ENCODE results near the gene HDLBP.
A peak's percentile ranks its signal among the peaks of the same experiment; 100 is the strongest.

HDLBP gene

GRCh38 chr2:241275504-241275903 is 40.0 kb downstream of the HDLBP start:
- no peak for DNase-seq (ENCODE audit: low read depth in 2 of 2, low spot score in 1 of 2)

- no peak for DNase-seq (ENCODE audit: low read depth in 2 of 2, low spot score in 1 of 2)
Observed at GRCh38 chr2:241274127-241274526, 41.3 kb downstream of the HDLBP start.

- DNase-seq (ENCODE audit: low read depth in 2 of 2, low spot score in 1 of 2) = no peak
Observed at GRCh38 chr2:241273210-241274020, 42.1 kb downstream of the HDLBP start.

GRCh38 chr2:241272303-241273209 is 42.9 kb downstream of the HDLBP start:
- DNase-seq (ENCODE audit: low read depth in 2 of 2, low spot score in 1 of 2) = peak; percentile 11 to 40

- DNase-seq (ENCODE audit: low read depth in 2 of 2, low spot score in 1 of 2) = peak; percentile 9 to 38
Observed at GRCh38 chr2:241271706-241272302, 43.7 kb downstream of the HDLBP start.

GRCh38 chr2:241270531-241270930 is 44.9 kb downstream of the HDLBP start:
- DNase-seq (ENCODE audit: low read depth in 2 of 2, low spot score in 1 of 2) = no peak

GRCh38 chr2:241269707-241270520 is 45.6 kb downstream of the HDLBP start:
- DNase-seq (ENCODE audit: low read depth in 2 of 2, low spot score in 1 of 2) = no peak

- DNase-seq (ENCODE audit: low read depth in 2 of 2, low spot score in 1 of 2) = no peak
Observed at GRCh38 chr2:241268716-241269445, 46.6 kb downstream of the HDLBP start.

GRCh38 chr2:241268306-241268705 is 47.2 kb downstream of the HDLBP start:
- DNase-seq (ENCODE audit: low read depth in 2 of 2, low spot score in 1 of 2) = no peak

- DNase-seq (ENCODE audit: low read depth in 2 of 2, low spot score in 1 of 2) = no peak
Observed at GRCh38 chr2:241267249-241268067, 48.0 kb downstream of the HDLBP start.

- DNase-seq (ENCODE audit: low read depth in 2 of 2, low spot score in 1 of 2) = no peak
Observed at GRCh38 chr2:241265506-241265905, 50.0 kb downstream of the HDLBP start.

GRCh38 chr2:241263061-241263460 is 52.4 kb downstream of the HDLBP start:
- no peak for DNase-seq (ENCODE audit: low read depth in 2 of 2, low spot score in 1 of 2)

GRCh38 chr2:241261628-241262027 is 53.8 kb downstream of the HDLBP start:
- no peak for DNase-seq (ENCODE audit: low read depth in 2 of 2, low spot score in 1 of 2)

GRCh38 chr2:241260911-241261310 is 54.6 kb downstream of the HDLBP start:
- DNase-seq (ENCODE audit: low read depth in 2 of 2, low spot score in 1 of 2) = no peak

GRCh38 chr2:241258505-241259280 is 56.8 kb downstream of the HDLBP start:
- no peak for DNase-seq (ENCODE audit: low read depth in 2 of 2, low spot score in 1 of 2)

GRCh38 chr2:241257419-241258032 is 57.9 kb downstream of the HDLBP start:
- DNase-seq (ENCODE audit: low read depth in 2 of 2, low spot score in 1 of 2) = no peak

GRCh38 chr2:241256168-241256545 is 59.3 kb downstream of the HDLBP start:
- DNase-seq (ENCODE audit: low read depth in 2 of 2, low spot score in 1 of 2) = no peak

- no peak for DNase-seq (ENCODE audit: low read depth in 2 of 2, low spot score in 1 of 2)
Observed at GRCh38 chr2:241255542-241256167, 59.8 kb downstream of the HDLBP start.

All from stimulated activated CD8-positive, alpha-beta memory T cell treated with anti-CD3 and anti-CD28 coated beads, Interleukin-4, amount 100 ng/mL, for 4 hours (primary cell).